Astrocyte of the spinal cord (primary cell): Measurements from ENCODE around the gene SLC11A1.

ENCODE experiments used
- DNase-seq: peaks from one replicate; pipeline ENCODE4 v3.0.0; 2011; ENCODE audit warnings: low read depth, low spot score
- H3K4me3 ChIP-seq: 2 replicates; pipeline ENCODE4 v1.5.1; 2011; ENCODE audit warnings: low read depth, mild to moderate bottlenecking, low read length, moderate library complexity
- CTCF ChIP-seq: IDR thresholded peaks from 2 replicates; pipeline ENCODE4 v1.5.1; 2012; ENCODE audit warnings: low read depth, mild to moderate bottlenecking, low read length, inconsistent platforms
- in situ Hi-C: cut with HindIII; loops from 2 replicates; pipeline ENCODE4 v1.10.0; 2017; ENCODE audit warnings: low sequenced_read_pairs

SLC11A1 gene

GRCh38 chr2:218366621-218367414 is 15.3 kb upstream of the SLC11A1 start:
- H3K4me3 ChIP-seq, result no peak overlapping the region
- in situ Hi-C loops, result no loop called here
- TF ChIP-seq CTCF, result no peak
- no peak for DNase-seq

- in situ Hi-C loops, result no loop called here
- peak; percentile 53 for DNase-seq
- H3K4me3 ChIP-seq, result peak overlapping the region; percentile 42
- no peak for TF ChIP-seq CTCF
These were observed 14.5 kb upstream of the SLC11A1 start for GRCh38 chr2:218367415-218368149.

GRCh38 chr2:218368150-218368528 is 13.9 kb upstream of the SLC11A1 start:
- no peak for DNase-seq
- peak overlapping the region; percentile 42 for H3K4me3 ChIP-seq
- in situ Hi-C loops, result no loop called here
- no peak for TF ChIP-seq CTCF

GRCh38 chr2:218368621-218369153 is 13.4 kb upstream of the SLC11A1 start:
- TF ChIP-seq CTCF, result no peak
- in situ Hi-C loops, result no loop called here
- no peak for DNase-seq
- no peak overlapping the region for H3K4me3 ChIP-seq

GRCh38 chr2:218369330-218369729 is 12.7 kb upstream of the SLC11A1 start:
- H3K4me3 ChIP-seq, result no peak overlapping the region
- no peak for DNase-seq
- in situ Hi-C loops, result no loop called here
- TF ChIP-seq CTCF, result no peak

- in situ Hi-C loops, result no loop called here
- no peak for DNase-seq
- TF ChIP-seq CTCF, result no peak
- H3K4me3 ChIP-seq, result no peak overlapping the region
These were observed 11.5 kb upstream of the SLC11A1 start for GRCh38 chr2:218370410-218371063.
